HG02759 (cell line): ENCODE data around the gene LIMCH1.
"Not testable (repeated sequence)": the region's sequence is repeated elsewhere in the genome, so short reads cannot be mapped to it uniquely, and the experiment has no call there.

ENCODE experiments used
- ATAC-seq: cut with Tn5 transposase; IDR thresholded peaks from one replicate; pipeline ENCODE4 v1.9.1; 2021; ENCODE audit warnings: mild to moderate bottlenecking, moderate library complexity; ENCODE audit not compliant: unreplicated experiment

The LIMCH1 gene

GRCh38 chr4:41722181-41722580, 184.2 kb downstream of the LIMCH1 start:
- ATAC-seq = no peak

- ATAC-seq = no peak
Measured at GRCh38 chr4:41723286-41723685, 185.3 kb downstream of the LIMCH1 start.

- ATAC-seq = no peak
Measured at GRCh38 chr4:41725254-41725653, 187.3 kb downstream of the LIMCH1 start.

- no peak for ATAC-seq
Measured at GRCh38 chr4:41727861-41728572, 190.1 kb downstream of the LIMCH1 start.

- no peak for ATAC-seq
Measured at GRCh38 chr4:41728573-41728913, 190.6 kb downstream of the LIMCH1 start.

GRCh38 chr4:41731569-41732126, 193.7 kb downstream of the LIMCH1 start:
- ATAC-seq = no peak

- no peak for ATAC-seq
Measured at GRCh38 chr4:41734371-41734770, 196.4 kb downstream of the LIMCH1 start.

- not testable (repeated sequence) for ATAC-seq
Measured at GRCh38 chr4:41737491-41737890, 199.5 kb downstream of the LIMCH1 start.

GRCh38 chr4:41741354-41741753, 203.4 kb downstream of the LIMCH1 start:
- no peak for ATAC-seq

GRCh38 chr4:41744572-41745291, 206.8 kb downstream of the LIMCH1 start:
- no peak for ATAC-seq

- ATAC-seq = no peak
Measured at GRCh38 chr4:41745292-41746024, 207.5 kb downstream of the LIMCH1 start.

GRCh38 chr4:41746025-41746439, 208.1 kb downstream of the LIMCH1 start:
- no peak for ATAC-seq

- ATAC-seq = no peak
Measured at GRCh38 chr4:41746440-41747229, 208.7 kb downstream of the LIMCH1 start.

GRCh38 chr4:41747230-41748055, 209.5 kb downstream of the LIMCH1 start:
- ATAC-seq = no peak

GRCh38 chr4:41748074-41748570, 210.2 kb downstream of the LIMCH1 start:
- no peak for ATAC-seq

GRCh38 chr4:41748571-41749475, 210.9 kb downstream of the LIMCH1 start, which contains the start of gene PHOX2B:
TSS of gene PHOX2B (minus strand) at chr4:41748725. CDS start at chr4:41748610, 115 bp downstream.
- ATAC-seq = no peak

GRCh38 chr4:41749631-41750039, 211.7 kb downstream of the LIMCH1 start:
- ATAC-seq = no peak
